DOHH2 (cell line): Measurements from ENCODE around the gene LGALS1.
"Not testable (repeated sequence)": the region's sequence is repeated elsewhere in the genome, so short reads cannot be mapped to it uniquely, and the experiment has no call there.

Experiments
- H3F3A ChIP-seq: fragments of 200-600 bp; sonication (generic), shearing (Covaris generic); 2 replicates; pipeline ENCODE4 v1.6.0; 2016; ENCODE audit warnings: antibody characterized with exemption, mild to moderate bottlenecking; ENCODE audit not compliant: control insufficient read depth, insufficient read depth
- H3K27ac ChIP-seq: fragments of 200-600 bp; sonication (generic); 2 replicates; pipeline ENCODE4 v1.5.1; 2014; ENCODE audit warnings: low read depth, mild to moderate bottlenecking, low read length, moderate library complexity
- H3K27me3 ChIP-seq: fragments of 200-600 bp; sonication (generic); 2 replicates; pipeline ENCODE4 v1.6.1; 2014; ENCODE audit warnings: mild to moderate bottlenecking, low read length, mixed read lengths; ENCODE audit not compliant: control insufficient read depth
- H3K36me3 ChIP-seq: fragments of 200-600 bp; sonication (generic); 2 replicates; pipeline ENCODE4 v1.6.1; 2014; ENCODE audit warnings: mild to moderate bottlenecking, low read length, moderate library complexity, mixed read lengths; ENCODE audit not compliant: control insufficient read depth
- H3K4me1 ChIP-seq: fragments of 200-600 bp; sonication (generic); 2 replicates; pipeline ENCODE4 v1.6.1; 2014; ENCODE audit warnings: mild to moderate bottlenecking, low read length, mixed read lengths; ENCODE audit not compliant: control insufficient read depth
- H3K4me2 ChIP-seq: fragments of 200-600 bp; sonication (generic); 2 replicates; pipeline ENCODE4 v1.6.0; 2014; ENCODE audit warnings: mild to moderate bottlenecking, low read length, moderate library complexity
- H3K4me3 ChIP-seq: fragments of 200-600 bp; sonication (generic); 2 replicates; pipeline ENCODE4 v1.5.1; 2014; ENCODE audit warnings: mild to moderate bottlenecking, low read length, mixed read lengths
- H3K79me2 ChIP-seq: fragments of 200-600 bp; sonication (generic); 2 replicates; pipeline ENCODE4 v1.6.1; 2014; ENCODE audit warnings: mild to moderate bottlenecking, low read length, mixed read lengths; ENCODE audit not compliant: control insufficient read depth
- H3K9me2 ChIP-seq: fragments of 200-600 bp; sonication (generic); replicated peaks from 2 replicates; pipeline ENCODE4 v1.6.1; 2014; ENCODE audit warnings: mild to moderate bottlenecking, low read length, mixed read lengths; ENCODE audit not compliant: control insufficient read depth
- H3K9me3 ChIP-seq: fragments of 200-600 bp; sonication (generic); 2 replicates; pipeline ENCODE4 v1.6.1; 2014; ENCODE audit warnings: antibody characterized with exemption, low read length, mixed read lengths; ENCODE audit not compliant: control insufficient read depth, insufficient read depth
- H4K20me1 ChIP-seq: fragments of 200-600 bp; sonication (generic); 2 replicates; pipeline ENCODE4 v1.6.0; 2014; ENCODE audit warnings: low read depth, mild to moderate bottlenecking, antibody characterized with exemption, low read length, moderate library complexity; ENCODE audit not compliant: control insufficient read depth, insufficient read depth
- EZH2phosphoT487 ChIP-seq: fragments of 200-600 bp; sonication (generic); IDR thresholded peaks from 2 replicates; pipeline ENCODE4 v1.6.1; 2017; ENCODE audit warnings: borderline replicate concordance, mild to moderate bottlenecking, antibody characterized with exemption, low read length, moderate library complexity, mixed read lengths
- TF ChIP-seq, protein P1 (sequence below): fragments of 200-600 bp; sonication (generic); IDR thresholded peaks from one replicate; pipeline ENCODE4 v1.5.1; 2014; ENCODE audit warnings: antibody characterized with exemption, mild to moderate bottlenecking, low read depth, low read length; ENCODE audit not compliant: poor library complexity, severe bottlenecking

Gene LGALS1

DNA sequence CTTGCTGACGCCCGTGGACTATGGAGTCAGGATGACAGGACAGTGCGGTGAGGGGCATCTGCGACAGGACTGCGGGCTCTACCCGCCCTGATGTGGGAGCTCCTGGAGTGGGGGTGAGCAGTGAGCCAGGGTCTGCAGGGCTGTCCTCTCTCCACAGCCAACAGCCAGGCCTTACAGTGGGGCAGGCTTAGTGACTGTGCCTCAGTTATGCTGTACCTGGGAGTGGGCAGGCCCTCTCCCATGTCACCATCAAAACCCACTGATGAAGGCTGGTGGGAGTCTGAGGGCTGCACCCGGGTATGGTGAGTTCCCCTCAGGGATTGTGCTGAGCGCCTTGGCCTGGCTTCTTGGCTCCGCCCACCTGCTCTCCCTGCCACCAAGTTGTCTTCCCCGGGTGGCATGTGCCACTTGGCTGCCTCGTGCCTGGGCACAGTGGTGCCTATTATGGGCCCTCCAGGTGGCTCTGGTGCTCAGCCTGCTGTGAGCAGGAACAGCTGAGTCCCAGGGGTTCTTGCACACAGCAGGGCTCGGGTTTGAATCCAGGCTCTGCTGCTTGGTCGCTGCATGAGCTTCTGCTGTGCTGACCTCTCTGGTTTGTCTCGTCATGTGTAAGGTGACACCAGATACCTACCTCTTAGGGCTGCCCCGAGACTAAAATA, 17.3 kb downstream of the LGALS1 start:
- H3K27me3 ChIP-seq = no peaks in the 10 kb centered on the region
- H3K4me1 ChIP-seq = peaks cover 15% of the 10 kb centered on the region
- H3F3A ChIP-seq = peaks cover 9% of the 10 kb centered on the region; the same call in 1 of the 2 replicates
- no peak overlapping the region for H3K4me3 ChIP-seq
- H3K79me2 ChIP-seq = peaks cover 14% of the 10 kb centered on the region
- no peak overlapping the region for H3K27ac ChIP-seq
- no peaks in the 10 kb centered on the region for H4K20me1 ChIP-seq
- no peak overlapping the region for H3K4me2 ChIP-seq
- no peaks in the 10 kb centered on the region for H3K9me3 ChIP-seq
- peaks cover 46% of the 10 kb centered on the region for H3K36me3 ChIP-seq
- TF ChIP-seq, protein P1, sequence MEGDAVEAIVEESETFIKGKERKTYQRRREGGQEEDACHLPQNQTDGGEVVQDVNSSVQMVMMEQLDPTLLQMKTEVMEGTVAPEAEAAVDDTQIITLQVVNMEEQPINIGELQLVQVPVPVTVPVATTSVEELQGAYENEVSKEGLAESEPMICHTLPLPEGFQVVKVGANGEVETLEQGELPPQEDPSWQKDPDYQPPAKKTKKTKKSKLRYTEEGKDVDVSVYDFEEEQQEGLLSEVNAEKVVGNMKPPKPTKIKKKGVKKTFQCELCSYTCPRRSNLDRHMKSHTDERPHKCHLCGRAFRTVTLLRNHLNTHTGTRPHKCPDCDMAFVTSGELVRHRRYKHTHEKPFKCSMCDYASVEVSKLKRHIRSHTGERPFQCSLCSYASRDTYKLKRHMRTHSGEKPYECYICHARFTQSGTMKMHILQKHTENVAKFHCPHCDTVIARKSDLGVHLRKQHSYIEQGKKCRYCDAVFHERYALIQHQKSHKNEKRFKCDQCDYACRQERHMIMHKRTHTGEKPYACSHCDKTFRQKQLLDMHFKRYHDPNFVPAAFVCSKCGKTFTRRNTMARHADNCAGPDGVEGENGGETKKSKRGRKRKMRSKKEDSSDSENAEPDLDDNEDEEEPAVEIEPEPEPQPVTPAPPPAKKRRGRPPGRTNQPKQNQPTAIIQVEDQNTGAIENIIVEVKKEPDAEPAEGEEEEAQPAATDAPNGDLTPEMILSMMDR = no peak
- TF ChIP-seq EZH2phosphoT487 = no peak
- H3K9me2 ChIP-seq = no peaks in the 10 kb centered on the region

DNA sequence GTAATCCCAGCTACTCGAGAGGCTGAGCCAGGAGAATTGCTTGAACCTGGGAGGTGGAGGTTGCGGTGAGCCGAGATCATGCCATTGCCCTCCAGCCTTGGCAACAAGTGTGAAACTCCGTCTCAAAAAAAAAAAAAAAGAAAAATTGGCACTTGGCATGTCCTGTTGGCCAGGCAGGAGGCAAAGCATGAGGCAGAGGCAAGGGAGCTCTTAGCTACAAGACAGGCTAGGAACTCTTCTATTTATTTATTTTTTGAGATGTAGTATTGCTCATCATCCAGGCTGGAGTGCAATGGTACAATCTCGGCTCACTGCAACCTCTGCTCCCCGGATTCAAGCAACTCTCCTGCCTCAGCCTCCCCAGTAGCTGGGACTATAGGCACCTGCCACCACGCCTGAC, 18.7 kb downstream of the LGALS1 start:
- H3K27me3 ChIP-seq, H3F3A ChIP-seq, H3K9me3 ChIP-seq, H3K9me2 ChIP-seq, H4K20me1 ChIP-seq, H3K79me2 ChIP-seq, H3K4me2 ChIP-seq, H3K27ac ChIP-seq, H3K4me3 ChIP-seq: not testable (repeated sequence)
- H3K4me1 ChIP-seq = peaks cover 15% of the 10 kb centered on the region
- H3K36me3 ChIP-seq = peaks cover 32% of the 10 kb centered on the region

DNA sequence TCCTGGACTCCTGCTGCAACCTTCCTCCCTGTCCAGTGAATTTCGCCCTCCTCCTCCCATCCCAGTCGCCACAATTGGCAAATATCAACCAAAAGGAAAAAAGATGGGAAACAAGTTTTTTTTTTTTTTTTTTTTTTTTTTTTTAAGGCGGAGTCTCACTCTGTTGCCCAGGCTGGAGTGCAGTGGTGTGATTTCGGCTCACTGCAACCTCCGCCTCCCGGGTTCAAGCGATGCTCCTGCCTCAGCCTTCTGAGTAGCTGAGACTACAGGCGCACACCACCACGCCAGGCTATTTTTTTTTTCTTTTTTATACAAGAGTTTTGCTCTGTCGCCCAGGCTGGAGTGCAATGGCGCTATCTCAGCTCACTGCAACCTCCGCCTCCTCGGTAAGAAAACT, 20.8 kb downstream of the LGALS1 start:
- H3K9me2 ChIP-seq, H3K27me3 ChIP-seq, H3K9me3 ChIP-seq, H3F3A ChIP-seq, H4K20me1 ChIP-seq, H3K79me2 ChIP-seq, H3K27ac ChIP-seq: not testable (repeated sequence)
- peak overlapping the region; percentile 55 for H3K4me3 ChIP-seq
- peak overlapping the region; percentile 74 for H3K4me2 ChIP-seq
- peaks cover 15% of the 10 kb centered on the region for H3K36me3 ChIP-seq
- H3K4me1 ChIP-seq = peaks cover 15% of the 10 kb centered on the region

DNA sequence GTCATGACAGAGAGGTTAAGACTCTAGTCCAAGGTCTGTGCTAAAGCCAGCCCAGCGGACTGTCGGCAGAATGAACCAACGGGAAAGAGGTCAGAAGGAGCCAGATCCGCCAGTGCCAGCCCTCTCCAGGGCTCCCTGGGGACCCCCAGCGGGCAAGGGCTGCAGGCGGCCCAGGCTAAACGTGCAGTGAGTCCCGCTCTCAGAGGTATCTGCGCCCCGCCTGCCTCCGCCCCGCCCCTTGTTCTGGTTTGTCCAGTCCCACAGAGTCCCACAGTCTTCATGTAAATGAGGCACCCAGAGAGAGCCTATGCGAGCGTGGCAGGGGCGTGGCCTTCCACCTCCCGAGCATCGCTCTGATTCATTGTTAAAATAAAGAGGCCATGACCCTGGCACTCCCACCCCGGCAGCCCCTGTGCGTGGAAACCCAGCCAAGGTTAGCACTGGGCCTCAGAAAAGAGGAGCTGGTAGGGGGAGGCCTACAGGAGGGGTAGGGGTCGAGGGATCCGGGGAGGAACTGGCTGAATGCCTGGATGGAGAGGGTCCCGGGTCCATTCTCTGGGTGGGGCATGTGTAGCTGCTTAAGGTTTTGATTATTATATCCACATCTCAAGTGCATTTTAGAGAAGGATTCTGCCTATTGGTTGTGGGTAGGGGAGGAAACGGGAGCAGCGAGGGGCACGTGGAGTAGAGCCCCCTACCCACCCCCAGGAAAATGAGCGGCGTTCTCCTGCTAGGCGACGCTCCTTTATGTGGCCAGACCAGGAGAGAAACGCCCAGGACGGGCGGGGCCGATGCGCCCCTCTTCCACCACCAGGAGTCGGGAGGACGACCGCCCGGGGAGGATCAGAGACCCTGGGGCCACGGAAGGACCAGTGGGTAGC, 21.5 kb downstream of the LGALS1 start, which contains the start of gene TRIOBP:
TSS of gene TRIOBP (plus strand) at position 392 of the 881 bp plus-strand sequence. CDS start 4,318 bp downstream, outside the sequence.
- no peaks in the 10 kb centered on the region for H3K27me3 ChIP-seq
- no peaks in the 10 kb centered on the region for H3K9me3 ChIP-seq
- TF ChIP-seq, protein P1 = peak; percentile 57
- TF ChIP-seq EZH2phosphoT487 = no peak
- H3K4me2 ChIP-seq = peak within 1 kb of the TSS; percentile 74
- H3K79me2 ChIP-seq = no peaks in the 10 kb centered on the region
- no peaks in the 10 kb centered on the region for H3K9me2 ChIP-seq
- H3K4me3 ChIP-seq = peak within 1 kb of the TSS; percentile 55
- H4K20me1 ChIP-seq = no peaks in the 10 kb centered on the region
- H3K4me1 ChIP-seq = peaks cover 15% of the 10 kb centered on the region
- no peak within 1 kb of the TSS for H3K27ac ChIP-seq
- peaks cover 12% of the 10 kb centered on the region for H3K36me3 ChIP-seq
- H3F3A ChIP-seq = peaks cover 9% of the 10 kb centered on the region; the same call in 1 of the 2 replicates
